ENCODE results near the gene IP6K3.

IP6K3 gene

GRCh38 chr6:33693186-33694105 is 53.3 kb downstream of the IP6K3 start:
- Histone ChIP-seq H3K9me3 (ENCODE audit: control insufficient read depth, low read length) (no peaks in the 10 kb centered on the region), H3K4me3 (ENCODE audit: low read depth, low read length) (no peak overlapping the region), H3K9ac (no peak overlapping the region), H3K4me2 (ENCODE audit: low read length) (no peak overlapping the region), H2AFZ (no peak overlapping the region), H3K27me3 (ENCODE audit: control insufficient read depth, insufficient read depth, low read length) (no peaks in the 10 kb centered on the region), H3K36me3 (ENCODE audit: control insufficient read depth, insufficient read depth, low read length) (no peaks in the 10 kb centered on the region), H3K27ac (no peak overlapping the region), H3K79me2 (no peaks in the 10 kb centered on the region), H3K4me1 (no peaks in the 10 kb centered on the region)
- TF ChIP-seq CTCF (IDR thresholded peaks at IDR 0.05) = no peak

GRCh38 chr6:33692760-33693158 is 53.9 kb downstream of the IP6K3 start:
- H3K4me1 ChIP-seq = no peaks in the 10 kb centered on the region
- H3K27me3 ChIP-seq (ENCODE audit: control insufficient read depth, insufficient read depth, low read length) = no peaks in the 10 kb centered on the region
- H2AFZ ChIP-seq = no peak overlapping the region
- H3K4me2 ChIP-seq (ENCODE audit: low read length) = no peak overlapping the region
- H3K79me2 ChIP-seq = no peaks in the 10 kb centered on the region
- no peaks in the 10 kb centered on the region for H3K36me3 ChIP-seq (ENCODE audit: control insufficient read depth, insufficient read depth, low read length)
- no peaks in the 10 kb centered on the region for H3K9me3 ChIP-seq (ENCODE audit: control insufficient read depth, low read length)
- no peak for TF ChIP-seq CTCF (IDR thresholded peaks at IDR 0.05)
- H3K9ac ChIP-seq = no peak overlapping the region
- H3K27ac ChIP-seq = no peak overlapping the region
- H3K4me3 ChIP-seq (ENCODE audit: low read depth, low read length) = no peak overlapping the region

- TF ChIP-seq CTCF (IDR thresholded peaks at IDR 0.05) = no peak
- H3K9ac ChIP-seq = no peak overlapping the region
Observed at GRCh38 chr6:33692078-33692759, 54.5 kb downstream of the IP6K3 start.

GRCh38 chr6:33691456-33692077 is 55.1 kb downstream of the IP6K3 start:
- H3K4me1 ChIP-seq = no peaks in the 10 kb centered on the region
- no peak overlapping the region for H3K27ac ChIP-seq
- no peaks in the 10 kb centered on the region for H3K79me2 ChIP-seq
- no peak overlapping the region for H2AFZ ChIP-seq
- no peak for TF ChIP-seq CTCF (IDR thresholded peaks at IDR 0.05)
- no peaks in the 10 kb centered on the region for H3K9me3 ChIP-seq (ENCODE audit: control insufficient read depth, low read length)
- no peak overlapping the region for H3K4me3 ChIP-seq (ENCODE audit: low read depth, low read length)
- H3K4me2 ChIP-seq (ENCODE audit: low read length) = no peak overlapping the region
- no peaks in the 10 kb centered on the region for H3K36me3 ChIP-seq (ENCODE audit: control insufficient read depth, insufficient read depth, low read length)
- H3K27me3 ChIP-seq (ENCODE audit: control insufficient read depth, insufficient read depth, low read length) = no peaks in the 10 kb centered on the region
- no peak overlapping the region for H3K9ac ChIP-seq

More at GRCh38 chr6:33692078-33692759, 54.5 kb downstream of the IP6K3 start:
- no peaks in the 10 kb centered on the region for H3K4me1 ChIP-seq
- H3K27ac ChIP-seq = no peak overlapping the region
- no peaks in the 10 kb centered on the region for H3K9me3 ChIP-seq (ENCODE audit: control insufficient read depth, low read length)
- H3K27me3 ChIP-seq (ENCODE audit: control insufficient read depth, insufficient read depth, low read length) = no peaks in the 10 kb centered on the region
- no peak overlapping the region for H3K4me2 ChIP-seq (ENCODE audit: low read length)
- H3K79me2 ChIP-seq = no peaks in the 10 kb centered on the region
- no peaks in the 10 kb centered on the region for H3K36me3 ChIP-seq (ENCODE audit: control insufficient read depth, insufficient read depth, low read length)
- H2AFZ ChIP-seq = no peak overlapping the region
- no peak overlapping the region for H3K4me3 ChIP-seq (ENCODE audit: low read depth, low read length)

Data from parathyroid adenoma (tissue), 2 donors.